ENCODE measurements around the gene TMEM219. TPM values are rescaled to one million over a fixed set of nuclear protein-coding genes. Genes with fewer than 3 reads are reported as not detected.
A peak's percentile ranks its signal among the peaks of the same experiment; 100 is the strongest.

Gene TMEM219
- total and polyA plus RNA-seq, 4 donors, result 25.5 to 75.9 (median 46.9) TPM

DNA sequence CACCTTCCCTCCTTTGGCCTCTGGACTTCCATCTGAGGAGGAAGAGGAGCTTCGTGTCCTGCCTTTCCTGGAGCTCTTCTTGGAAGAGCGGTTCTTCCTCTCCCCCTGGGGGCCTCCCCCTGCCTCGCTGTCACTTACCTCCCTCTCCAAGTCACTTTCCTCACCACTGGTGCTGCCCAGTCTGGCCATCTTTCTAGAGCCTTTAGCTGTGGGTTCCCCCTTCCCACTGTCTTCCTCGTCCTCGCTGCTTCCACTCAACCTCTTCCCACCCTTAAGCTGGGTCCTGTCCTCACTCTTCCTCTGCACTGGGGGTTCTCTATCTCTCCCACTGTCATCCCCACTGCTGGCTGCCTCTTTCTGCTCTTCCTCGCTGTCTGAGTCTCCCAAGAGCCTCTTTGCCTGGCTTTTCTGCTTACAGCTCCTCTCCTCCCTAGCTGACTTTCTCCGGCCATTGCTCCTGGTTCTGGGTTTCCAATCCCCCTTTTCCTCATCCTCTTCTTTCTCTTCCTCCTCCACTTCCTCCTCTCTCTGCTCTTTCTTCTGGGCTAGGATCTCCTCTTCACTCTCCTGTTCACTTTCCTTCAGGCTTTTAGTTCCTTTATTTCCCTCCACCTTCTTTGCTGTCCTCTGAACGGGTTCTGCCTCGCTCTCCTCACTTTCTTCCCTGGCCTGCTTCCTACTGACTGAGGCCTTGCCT lies 32.2 kb downstream of the TMEM219 start:
- H3K36me3 ChIP-seq (ENCODE audit: control insufficient read depth in 4 of 4, insufficient read depth in 3 of 4, low read depth in 1 of 4, low read length in 3 of 4), result peaks cover 5 to 36% (median 13%) of the 10 kb centered on the region in 4 donors

DNA sequence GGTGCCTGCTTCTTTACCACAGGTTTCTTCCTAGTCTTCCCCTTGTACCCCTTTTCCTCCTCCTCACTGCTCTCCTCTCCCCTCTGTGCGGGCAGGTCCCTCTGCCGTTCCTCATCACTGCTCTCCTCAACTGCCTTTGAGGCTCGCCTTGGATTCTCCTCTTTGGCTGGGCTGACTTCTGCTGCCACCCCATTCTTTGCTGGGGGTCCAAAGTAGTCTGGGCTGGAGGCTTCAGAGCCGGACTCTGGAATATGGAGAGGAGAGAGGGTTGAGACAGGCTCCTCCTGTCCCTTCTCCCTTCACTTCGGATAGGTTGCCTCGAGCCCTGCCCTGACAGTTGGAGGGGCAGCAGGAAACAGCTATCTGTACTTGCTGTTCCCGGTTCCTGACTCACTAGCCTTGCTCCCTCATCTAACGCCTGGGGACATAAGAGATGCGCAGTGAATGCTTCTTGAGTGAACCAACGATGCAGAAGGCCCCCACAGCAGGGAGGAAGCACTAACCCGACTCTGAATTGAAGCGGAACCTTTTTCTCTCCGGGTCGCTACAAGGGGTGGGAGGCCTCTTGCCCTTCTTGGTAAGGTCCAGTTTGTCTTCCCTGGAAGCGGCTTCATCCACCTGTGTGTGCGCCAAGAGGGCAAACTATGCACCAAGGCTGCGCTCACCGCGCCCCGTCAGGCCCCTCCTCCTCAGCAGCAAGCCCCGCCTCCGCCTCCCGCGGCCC lies 32.9 kb downstream of the TMEM219 start:
- Histone ChIP-seq H3K4me1 (ENCODE audit: control insufficient read depth in 4 of 4, insufficient read depth in 4 of 4, low read length in 3 of 4) (peaks cover 2 to 26% (median 18%) of the 10 kb centered on the region in 4 donors), H3K4me3 (ENCODE audit: low read depth in 1 of 3, low read length in 3 of 3) (peak overlapping the region; percentile 65 to 98 (median 74)), H3K9me3 (ENCODE audit: control insufficient read depth in 4 of 4, low read length in 3 of 4) (no peaks in the 10 kb centered on the region), H3K27ac (ENCODE audit: low read depth in 1 of 2, low read length in 2 of 2) (peak overlapping the region; percentile 99 to 100), H3K9ac (ENCODE audit: low read depth in 1 of 2, low read length in 2 of 2) (peak overlapping the region in 1 of 2 donors; percentile 100), H3K36me3 (ENCODE audit: control insufficient read depth in 4 of 4, insufficient read depth in 3 of 4, low read depth in 1 of 4, low read length in 3 of 4) (peaks cover 1 to 33% (median 13%) of the 10 kb centered on the region in 4 donors), H3K27me3 (ENCODE audit: control insufficient read depth in 4 of 4, insufficient read depth in 4 of 4, low read length in 3 of 4) (no peaks in the 10 kb centered on the region)
- DNase-seq (ENCODE audit: low spot score), result peak; percentile 83
- WGBS, result 16% methylated on average over 24 of the region's 24 CpGs
- no peak for TF ChIP-seq YY1 (IDR thresholded peaks at IDR 0.05)
- TF ChIP-seq, protein P1, sequence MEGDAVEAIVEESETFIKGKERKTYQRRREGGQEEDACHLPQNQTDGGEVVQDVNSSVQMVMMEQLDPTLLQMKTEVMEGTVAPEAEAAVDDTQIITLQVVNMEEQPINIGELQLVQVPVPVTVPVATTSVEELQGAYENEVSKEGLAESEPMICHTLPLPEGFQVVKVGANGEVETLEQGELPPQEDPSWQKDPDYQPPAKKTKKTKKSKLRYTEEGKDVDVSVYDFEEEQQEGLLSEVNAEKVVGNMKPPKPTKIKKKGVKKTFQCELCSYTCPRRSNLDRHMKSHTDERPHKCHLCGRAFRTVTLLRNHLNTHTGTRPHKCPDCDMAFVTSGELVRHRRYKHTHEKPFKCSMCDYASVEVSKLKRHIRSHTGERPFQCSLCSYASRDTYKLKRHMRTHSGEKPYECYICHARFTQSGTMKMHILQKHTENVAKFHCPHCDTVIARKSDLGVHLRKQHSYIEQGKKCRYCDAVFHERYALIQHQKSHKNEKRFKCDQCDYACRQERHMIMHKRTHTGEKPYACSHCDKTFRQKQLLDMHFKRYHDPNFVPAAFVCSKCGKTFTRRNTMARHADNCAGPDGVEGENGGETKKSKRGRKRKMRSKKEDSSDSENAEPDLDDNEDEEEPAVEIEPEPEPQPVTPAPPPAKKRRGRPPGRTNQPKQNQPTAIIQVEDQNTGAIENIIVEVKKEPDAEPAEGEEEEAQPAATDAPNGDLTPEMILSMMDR (IDR thresholded peaks at IDR 0.05; ENCODE audit: low read depth, low read length, missing input control), result no peak
- TF ChIP-seq TAF1 (conservative IDR thresholded peaks at IDR 0.05), result no peak
- no peak for TF ChIP-seq SP1 (IDR thresholded peaks at IDR 0.05)
- no peak for TF ChIP-seq GABPA (IDR thresholded peaks at IDR 0.05 in 1 of 2, conservative IDR thresholded peaks at IDR 0.05 in 1 of 2)
- TF ChIP-seq, protein P2, sequence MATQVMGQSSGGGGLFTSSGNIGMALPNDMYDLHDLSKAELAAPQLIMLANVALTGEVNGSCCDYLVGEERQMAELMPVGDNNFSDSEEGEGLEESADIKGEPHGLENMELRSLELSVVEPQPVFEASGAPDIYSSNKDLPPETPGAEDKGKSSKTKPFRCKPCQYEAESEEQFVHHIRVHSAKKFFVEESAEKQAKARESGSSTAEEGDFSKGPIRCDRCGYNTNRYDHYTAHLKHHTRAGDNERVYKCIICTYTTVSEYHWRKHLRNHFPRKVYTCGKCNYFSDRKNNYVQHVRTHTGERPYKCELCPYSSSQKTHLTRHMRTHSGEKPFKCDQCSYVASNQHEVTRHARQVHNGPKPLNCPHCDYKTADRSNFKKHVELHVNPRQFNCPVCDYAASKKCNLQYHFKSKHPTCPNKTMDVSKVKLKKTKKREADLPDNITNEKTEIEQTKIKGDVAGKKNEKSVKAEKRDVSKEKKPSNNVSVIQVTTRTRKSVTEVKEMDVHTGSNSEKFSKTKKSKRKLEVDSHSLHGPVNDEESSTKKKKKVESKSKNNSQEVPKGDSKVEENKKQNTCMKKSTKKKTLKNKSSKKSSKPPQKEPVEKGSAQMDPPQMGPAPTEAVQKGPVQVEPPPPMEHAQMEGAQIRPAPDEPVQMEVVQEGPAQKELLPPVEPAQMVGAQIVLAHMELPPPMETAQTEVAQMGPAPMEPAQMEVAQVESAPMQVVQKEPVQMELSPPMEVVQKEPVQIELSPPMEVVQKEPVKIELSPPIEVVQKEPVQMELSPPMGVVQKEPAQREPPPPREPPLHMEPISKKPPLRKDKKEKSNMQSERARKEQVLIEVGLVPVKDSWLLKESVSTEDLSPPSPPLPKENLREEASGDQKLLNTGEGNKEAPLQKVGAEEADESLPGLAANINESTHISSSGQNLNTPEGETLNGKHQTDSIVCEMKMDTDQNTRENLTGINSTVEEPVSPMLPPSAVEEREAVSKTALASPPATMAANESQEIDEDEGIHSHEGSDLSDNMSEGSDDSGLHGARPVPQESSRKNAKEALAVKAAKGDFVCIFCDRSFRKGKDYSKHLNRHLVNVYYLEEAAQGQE (IDR thresholded peaks at IDR 0.05), result no peak
- no peak for TF ChIP-seq FOXA1 (IDR thresholded peaks at IDR 0.05)
- TF ChIP-seq HNF4G (IDR thresholded peaks at IDR 0.05), result no peak
- TF ChIP-seq, protein P3, sequence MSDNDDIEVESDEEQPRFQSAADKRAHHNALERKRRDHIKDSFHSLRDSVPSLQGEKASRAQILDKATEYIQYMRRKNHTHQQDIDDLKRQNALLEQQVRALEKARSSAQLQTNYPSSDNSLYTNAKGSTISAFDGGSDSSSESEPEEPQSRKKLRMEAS (IDR thresholded peaks at IDR 0.05), result no peak
- TF ChIP-seq, protein P4, sequence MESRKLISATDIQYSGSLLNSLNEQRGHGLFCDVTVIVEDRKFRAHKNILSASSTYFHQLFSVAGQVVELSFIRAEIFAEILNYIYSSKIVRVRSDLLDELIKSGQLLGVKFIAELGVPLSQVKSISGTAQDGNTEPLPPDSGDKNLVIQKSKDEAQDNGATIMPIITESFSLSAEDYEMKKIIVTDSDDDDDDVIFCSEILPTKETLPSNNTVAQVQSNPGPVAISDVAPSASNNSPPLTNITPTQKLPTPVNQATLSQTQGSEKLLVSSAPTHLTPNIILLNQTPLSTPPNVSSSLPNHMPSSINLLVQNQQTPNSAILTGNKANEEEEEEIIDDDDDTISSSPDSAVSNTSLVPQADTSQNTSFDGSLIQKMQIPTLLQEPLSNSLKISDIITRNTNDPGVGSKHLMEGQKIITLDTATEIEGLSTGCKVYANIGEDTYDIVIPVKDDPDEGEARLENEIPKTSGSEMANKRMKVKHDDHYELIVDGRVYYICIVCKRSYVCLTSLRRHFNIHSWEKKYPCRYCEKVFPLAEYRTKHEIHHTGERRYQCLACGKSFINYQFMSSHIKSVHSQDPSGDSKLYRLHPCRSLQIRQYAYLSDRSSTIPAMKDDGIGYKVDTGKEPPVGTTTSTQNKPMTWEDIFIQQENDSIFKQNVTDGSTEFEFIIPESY (IDR thresholded peaks at IDR 0.05), result no peak
- TF ChIP-seq FOXA2 (IDR thresholded peaks at IDR 0.05), result no peak
- no peak for TF ChIP-seq EGR1 (IDR thresholded peaks at IDR 0.05; ENCODE audit: low read depth in 2 of 2)
- TF ChIP-seq, protein P5, sequence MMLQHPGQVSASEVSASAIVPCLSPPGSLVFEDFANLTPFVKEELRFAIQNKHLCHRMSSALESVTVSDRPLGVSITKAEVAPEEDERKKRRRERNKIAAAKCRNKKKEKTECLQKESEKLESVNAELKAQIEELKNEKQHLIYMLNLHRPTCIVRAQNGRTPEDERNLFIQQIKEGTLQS (IDR thresholded peaks at IDR 0.05), result no peak
- TF ChIP-seq HNF4A (conservative IDR thresholded peaks at IDR 0.05), result no peak
- no peak for TF ChIP-seq JUND (IDR thresholded peaks at IDR 0.05)

More for the DNA sequence above, 32.2 kb downstream of the TMEM219 start:
- 90% methylated on average over 9 of the region's 9 CpGs for WGBS
- Histone ChIP-seq H3K9me3 (ENCODE audit: control insufficient read depth in 4 of 4, low read length in 3 of 4) (no peaks in the 10 kb centered on the region), H3K27ac (ENCODE audit: low read depth in 1 of 2, low read length in 2 of 2) (no peak overlapping the region), H3K4me1 (ENCODE audit: control insufficient read depth in 4 of 4, insufficient read depth in 4 of 4, low read length in 3 of 4) (peaks cover 2 to 26% (median 18%) of the 10 kb centered on the region in 4 donors), H3K9ac (ENCODE audit: low read depth in 1 of 2, low read length in 2 of 2) (no peak overlapping the region), H3K27me3 (ENCODE audit: control insufficient read depth in 4 of 4, insufficient read depth in 4 of 4, low read length in 3 of 4) (no peaks in the 10 kb centered on the region), H3K4me3 (ENCODE audit: low read depth in 1 of 3, low read length in 3 of 3) (no peak overlapping the region)
- TF ChIP-seq EGR1 (IDR thresholded peaks at IDR 0.05; ENCODE audit: low read depth in 2 of 2) (no peak), SP1 (IDR thresholded peaks at IDR 0.05) (no peak), YY1 (IDR thresholded peaks at IDR 0.05) (no peak), RAD21 (IDR thresholded peaks at IDR 0.05) (no peak), FOXA1 (IDR thresholded peaks at IDR 0.05) (no peak), RXRA (IDR thresholded peaks at IDR 0.05) (no peak), JUND (IDR thresholded peaks at IDR 0.05) (no peak), NR2F2 (IDR thresholded peaks at IDR 0.05) (no peak), GABPA (IDR thresholded peaks at IDR 0.05 in 1 of 2, conservative IDR thresholded peaks at IDR 0.05 in 1 of 2) (no peak)
- TF ChIP-seq, protein P3 (IDR thresholded peaks at IDR 0.05), result no peak
- TF ChIP-seq, protein P4 (IDR thresholded peaks at IDR 0.05), result no peak
- DNase-seq (ENCODE audit: low spot score), result no peak
